ENCODE measurements around the gene ARHGEF3. TPM values are rescaled to one million over a fixed set of nuclear protein-coding genes. Genes with fewer than 3 reads are reported as not detected.

ARHGEF3 gene
- total RNA-seq, 1 experiment from 2014 or later: 4.4 TPM

- no peak overlapping the region for H3K14ac ChIP-seq (ENCODE audit: insufficient read depth, low read length)
- no peak overlapping the region for H2BK12ac ChIP-seq (ENCODE audit: insufficient read length, low read depth, low read length)
- no peak overlapping the region for H3K23ac ChIP-seq (ENCODE audit: insufficient read length, low read depth, low read length)
- Mint-ChIP-seq H3K9me3 (peaks cover 7 to 9% of the 10 kb centered on the region in 2 experiments; a peak in 3 of 5 replicates), H3K27ac (peak overlapping the region in 1 of 3 experiments; percentile 11; a peak in 1 of 7 replicates), H3K27me3 (ENCODE audit: low read depth) (peaks cover 27% of the 10 kb centered on the region), H3K4me3 (no peak overlapping the region), H3K36me3 (ENCODE audit: insufficient read depth in 1 of 3, low read depth in 3 of 3) (peaks cover 0 to 8% (median 4%) of the 10 kb centered on the region in 3 experiments; a peak in 2 of 7 replicates), H3K4me1 (peaks cover 27 to 35% of the 10 kb centered on the region in 2 experiments)
- H3T11ph ChIP-seq (ENCODE audit: low read length): no peak overlapping the region
- no peak overlapping the region for H2BK120ac ChIP-seq (ENCODE audit: low read depth, low read length, poor library complexity, severe bottlenecking)
- no peak overlapping the region for H4K5ac ChIP-seq (ENCODE audit: insufficient read length, low read depth, low read length)
- no peaks in the 10 kb centered on the region for H3K27me3 ChIP-seq (ENCODE audit: insufficient read depth, low read length)
- no peak overlapping the region for H2AFZ ChIP-seq (ENCODE audit: low read length)
- H4K20me1 ChIP-seq (ENCODE audit: control insufficient read depth, insufficient read depth, insufficient read length): no peaks in the 10 kb centered on the region
- no peak overlapping the region for H3K56ac ChIP-seq (ENCODE audit: insufficient read length, low read depth, low read length)
- H3K4ac ChIP-seq (ENCODE audit: low read depth, low read length): no peak overlapping the region
- H2BK15ac ChIP-seq (ENCODE audit: low read depth, low read length): no peak overlapping the region
- H3K9ac ChIP-seq (ENCODE audit: extremely low read depth, insufficient read length, low read length): no peak overlapping the region
- H3K4me1 ChIP-seq (ENCODE audit: insufficient read depth, low read length): no peaks in the 10 kb centered on the region
- no peaks in the 10 kb centered on the region for H3K79me1 ChIP-seq (ENCODE audit: insufficient read depth, low read depth, low read length, poor library complexity, severe bottlenecking)
- no peaks in the 10 kb centered on the region for H3K9me3 ChIP-seq (ENCODE audit: control insufficient read depth, low read depth, low read length)
- H3K23me2 ChIP-seq (ENCODE audit: insufficient read length, low read depth, low read length, poor library complexity, severe bottlenecking): no peaks in the 10 kb centered on the region
- H4K91ac ChIP-seq (ENCODE audit: insufficient read length, low read depth, low read length): no peak overlapping the region
- no peak overlapping the region for H2BK5ac ChIP-seq (ENCODE audit: insufficient read length, low read length)
- no peak overlapping the region for H2AK5ac ChIP-seq (ENCODE audit: insufficient read length, low read length)
- DNase-seq: no peak
- H3K4me2 ChIP-seq (ENCODE audit: insufficient read depth, insufficient read length, low read length): no peak overlapping the region
- H2BK20ac ChIP-seq (ENCODE audit: low read depth, low read length, poor library complexity, severe bottlenecking): no peak overlapping the region
- no CpG with 5 or more reads among the region's 1 CpG for WGBS (ENCODE audit: extremely low coverage, insufficient read length, low lambda C conversion rate)
- TF ChIP-seq, protein P1, sequence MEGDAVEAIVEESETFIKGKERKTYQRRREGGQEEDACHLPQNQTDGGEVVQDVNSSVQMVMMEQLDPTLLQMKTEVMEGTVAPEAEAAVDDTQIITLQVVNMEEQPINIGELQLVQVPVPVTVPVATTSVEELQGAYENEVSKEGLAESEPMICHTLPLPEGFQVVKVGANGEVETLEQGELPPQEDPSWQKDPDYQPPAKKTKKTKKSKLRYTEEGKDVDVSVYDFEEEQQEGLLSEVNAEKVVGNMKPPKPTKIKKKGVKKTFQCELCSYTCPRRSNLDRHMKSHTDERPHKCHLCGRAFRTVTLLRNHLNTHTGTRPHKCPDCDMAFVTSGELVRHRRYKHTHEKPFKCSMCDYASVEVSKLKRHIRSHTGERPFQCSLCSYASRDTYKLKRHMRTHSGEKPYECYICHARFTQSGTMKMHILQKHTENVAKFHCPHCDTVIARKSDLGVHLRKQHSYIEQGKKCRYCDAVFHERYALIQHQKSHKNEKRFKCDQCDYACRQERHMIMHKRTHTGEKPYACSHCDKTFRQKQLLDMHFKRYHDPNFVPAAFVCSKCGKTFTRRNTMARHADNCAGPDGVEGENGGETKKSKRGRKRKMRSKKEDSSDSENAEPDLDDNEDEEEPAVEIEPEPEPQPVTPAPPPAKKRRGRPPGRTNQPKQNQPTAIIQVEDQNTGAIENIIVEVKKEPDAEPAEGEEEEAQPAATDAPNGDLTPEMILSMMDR (conservative IDR thresholded peaks at IDR 0.05): no peak
- no peak overlapping the region for H3K18ac ChIP-seq (ENCODE audit: insufficient read length, low read depth, low read length)
- H3K79me2 ChIP-seq (ENCODE audit: insufficient read depth, low read length): no peaks in the 10 kb centered on the region
- no peak overlapping the region for H3K27ac ChIP-seq (ENCODE audit: insufficient read length, low read depth, low read length)
- no peak overlapping the region for H4K8ac ChIP-seq (replicated peaks; ENCODE audit: insufficient read length, low read depth, low read length)
These were observed 39.0 kb downstream of the ARHGEF3 start for GRCh38 chr3:56762718-56763117.
